HCT116 (cell line): ENCODE results near the gene HSD3B7. TPM values are rescaled to one million over a fixed set of nuclear protein-coding genes. Genes with fewer than 3 reads are reported as not detected.

Experiments
- ATAC-seq: fragments of 200-7000 bp; cut with Tn5 transposase; 2 replicates; pipeline ENCODE4 v1.9.1; 2020; ENCODE audit warnings: mild to moderate bottlenecking, moderate library complexity
- BruUV-seq: library from RNA; stranded (reverse); fragments of 400-500 nt; replicated peaks from 2 replicates; lab custom pipeline; 2021; lab: Mats Ljungman, UMichigan
- CTCF ChIA-PET: fragments of 300-600 bp; sonication (Branson Sonifier 250); formaldehyde crosslinking; loops from one replicate; lab custom pipeline; 2021; ENCODE audit warnings: antibody characterized with exemption; lab: Charles Lee
- POLR2A ChIA-PET: fragments of 300-600, 350-600 bp; sonication (Branson Sonifier 250); formaldehyde crosslinking; loops from one replicate; lab custom pipeline; 2021; ENCODE audit warnings: antibody characterized with exemption; lab: Charles Lee
- RAD21 ChIA-PET, 2 experiments: fragments of 300-600 bp; sonication (Branson Sonifier 250); formaldehyde crosslinking; loops; one replicate each; lab custom pipeline; 2023; ENCODE audit warnings: low total read pairs in 2 of 2; ENCODE audit not compliant: uncharacterized antibody in 2 of 2, unreplicated experiment in 2 of 2, low non-redundant PET in 1 of 2; lab: Charles Lee
- DNase-seq: peaks from one replicate; pipeline ENCODE4 v3.0.0-alpha.2; 2010; ENCODE audit warnings: low read depth, low spot score
- H2AFZ ChIP-seq: fragments of 200-600 bp; shearing (Covaris generic), sonication (generic); 2 replicates; pipeline ENCODE4 v1.6.1; 2017; ENCODE audit warnings: low read depth, mixed run types, mixed read lengths, antibody characterized with exemption, low read length; ENCODE audit not compliant: poor library complexity, severe bottlenecking
- H3K27ac ChIP-seq: 2 replicates; pipeline ENCODE4 v1.5.1; 2012; ENCODE audit warnings: low read depth, low read length
- H3K27me3 ChIP-seq: fragments of 200-600 bp; sonication (generic); 2 replicates; pipeline ENCODE4 v1.6.1; 2016; ENCODE audit warnings: mixed run types, low read length, mixed read lengths; ENCODE audit not compliant: insufficient read depth
- H3K36me3 ChIP-seq, 2 experiments: fragments of 200-500 bp in 1 of 2; fragments of 200-600 bp in 1 of 2; sonication (Bioruptor generic) in 1 of 2; sonication (generic) in 1 of 2; 2 replicates each; pipeline versions ENCODE4 v1.5.1 to v1.6.1; 2014 to 2016; ENCODE audit warnings: low read length in 2 of 2, inconsistent platforms in 1 of 2, mixed read lengths in 1 of 2, mixed run types in 1 of 2; ENCODE audit not compliant: insufficient read depth in 2 of 2, control insufficient read depth in 1 of 2
- H3K4me1 ChIP-seq, 2 experiments: fragments of 200-600 bp in 1 of 2; sonication (generic) in 1 of 2; 2 replicates each; pipeline versions ENCODE4 v1.5.1 to v1.6.1; 2012 to 2017; ENCODE audit warnings: low read length in 2 of 2, inconsistent platforms in 1 of 2, mild to moderate bottlenecking in 1 of 2, mixed read lengths in 1 of 2, mixed run types in 1 of 2, moderate library complexity in 1 of 2; ENCODE audit not compliant: insufficient read depth in 2 of 2, control insufficient read depth in 1 of 2
- H3K4me2 ChIP-seq: fragments of 200-600 bp; sonication (generic); 2 replicates; pipeline ENCODE4 v1.6.1; 2017; ENCODE audit warnings: mixed run types, low read length, mixed read lengths
- H3K4me3 ChIP-seq, 2 experiments: fragments of 200-600 bp in 1 of 2; sonication (generic) in 1 of 2; replicated peaks in 1 of 2; 2 replicates each; pipeline ENCODE4 v1.5.1; 2011 to 2016; ENCODE audit warnings: low read length in 2 of 2, control low read depth in 1 of 2, low read depth in 1 of 2, mild to moderate bottlenecking in 1 of 2, mixed read lengths in 1 of 2, mixed run types in 1 of 2
- H3K79me2 ChIP-seq: fragments of 200-600 bp; sonication (generic); 2 replicates; pipeline ENCODE4 v1.6.1; 2017; ENCODE audit warnings: mild to moderate bottlenecking, mixed run types, low read length, moderate library complexity, mixed read lengths; ENCODE audit not compliant: insufficient read depth
- H3K9ac ChIP-seq: fragments of 200-600 bp; sonication (generic); 2 replicates; pipeline ENCODE4 v1.6.1; 2016; ENCODE audit warnings: low read length, mixed read lengths
- H3K9me2 ChIP-seq: fragments of 200-600 bp; sonication (generic), shearing (Covaris generic); 2 replicates; pipeline ENCODE4 v1.6.1; 2017; ENCODE audit warnings: mixed run types, mild to moderate bottlenecking, moderate library complexity; ENCODE audit not compliant: insufficient read depth
- H3K9me3 ChIP-seq, 2 experiments: fragments of 200-500 bp in 1 of 2; fragments of 200-600 bp in 1 of 2; sonication (Bioruptor generic) in 1 of 2; sonication (generic) in 1 of 2; 2 replicates each; pipeline ENCODE4 v1.6.1; 2014 to 2017; ENCODE audit warnings: low read length in 2 of 2, mixed read lengths in 2 of 2, inconsistent platforms in 1 of 2, low read depth in 1 of 2, mild to moderate bottlenecking in 1 of 2, mixed run types in 1 of 2, moderate library complexity in 1 of 2; ENCODE audit not compliant: control insufficient read depth in 1 of 2, insufficient read depth in 1 of 2
- H4K20me1 ChIP-seq: fragments of 200-600 bp; sonication (generic), shearing (Covaris generic); 2 replicates; pipeline ENCODE4 v1.6.1; 2017; ENCODE audit warnings: mixed run types, mild to moderate bottlenecking, moderate library complexity; ENCODE audit not compliant: insufficient read depth
- CBX3 ChIP-seq: IDR thresholded peaks from 2 replicates; pipeline ENCODE4 v1.6.1; 2012; ENCODE audit warnings: low read depth
- CTCF ChIP-seq, 3 experiments: fragments of 200-600 bp in 1 of 3; sonication (generic) in 1 of 3; IDR thresholded peaks in 2 of 3; conservative IDR thresholded peaks in 1 of 3; 2 replicates each; pipeline ENCODE4 v1.5.1; 2012 to 2017; ENCODE audit warnings: low read depth in 2 of 3, low read length in 2 of 3, antibody characterized with exemption in 1 of 3, borderline replicate concordance in 1 of 3, control low read depth in 1 of 3, mild to moderate bottlenecking in 1 of 3, mixed read lengths in 1 of 3, mixed run types in 1 of 3, moderate library complexity in 1 of 3; ENCODE audit not compliant: insufficient read depth in 1 of 3
- FOSL1 ChIP-seq: IDR thresholded peaks from 2 replicates; pipeline ENCODE4 v1.6.1; 2012; ENCODE audit warnings: low read depth
- POLR2A ChIP-seq: IDR thresholded peaks from 2 replicates; pipeline ENCODE4 v1.7.0; 2011; ENCODE audit warnings: borderline replicate concordance; ENCODE audit not compliant: insufficient read depth, insufficient read length; ENCODE audit errors: extremely low read depth
- POLR2AphosphoS5 ChIP-seq: IDR thresholded peaks from 2 replicates; pipeline ENCODE4 v1.6.1; 2011; ENCODE audit warnings: mild to moderate bottlenecking, low read depth, low read length, moderate library complexity
- YY1 ChIP-seq: IDR thresholded peaks from 2 replicates; pipeline ENCODE4 v1.6.1; 2011; ENCODE audit warnings: low read length, low read depth, moderate library complexity, mild to moderate bottlenecking; ENCODE audit not compliant: insufficient replicate concordance; ENCODE audit errors: extremely low read depth
- ZNF274 ChIP-seq: fragments of 200-500 bp; sonication (Bioruptor generic); IDR thresholded peaks from 2 replicates; pipeline ENCODE4 v1.6.1; 2014; ENCODE audit warnings: mild to moderate bottlenecking, low read depth, low read length, inconsistent platforms
- intact Hi-C: fragments of 100-400 bp; cut with micrococcal nuclease; formaldehyde crosslinking; loops from 2 replicates; pipeline ENCODE4 v1.10.0; 2022
- total RNA-seq: library from RNA; stranded (reverse); gene quantifications from one replicate; pipeline ENCODE4 v1.2.1, GENCODE V29; 2021; ENCODE audit not compliant: unreplicated experiment

HSD3B7 gene
- total RNA-seq, 1 experiment from 2014 or later: 8.6 TPM

- TF ChIP-seq CTCF (IDR thresholded peaks at IDR 0.05 in 2 of 3, conservative IDR thresholded peaks at IDR 0.05 in 1 of 3; ENCODE audit: borderline replicate concordance in 1 of 3, insufficient read depth in 1 of 3, low read depth in 2 of 3, low read length in 2 of 3): no peak
- peak; percentile 86 for TF ChIP-seq POLR2AphosphoS5
- TF ChIP-seq, all 23 proteins: peak for 4
Measured at GRCh38 chr16:30948667-30949649, 36.0 kb upstream of the HSD3B7 start, which contains the start of gene ORAI3 (continued).

- Histone ChIP-seq H3K27me3 (no peaks in the 10 kb centered on the region), H3K9ac (peak overlapping the region; percentile 82), H3K9me2 (no peaks in the 10 kb centered on the region), H3K4me1 (peaks cover 21 to 43% of the 10 kb centered on the region in 2 experiments), H3K4me2 (peak overlapping the region; percentile 99), H4K20me1 (no peaks in the 10 kb centered on the region), H3K4me3 (peak overlapping the region; percentile 65 to 77), H3K9me3 (no peaks in the 10 kb centered on the region), H2AFZ (no peak overlapping the region), H3K79me2 (peaks cover 3% of the 10 kb centered on the region; the same call in 1 of the 2 replicates), H3K27ac (peak overlapping the region; percentile 96), H3K36me3 (peaks cover 0 to 9% of the 10 kb centered on the region in 2 experiments; a peak in 1 of 4 replicates)
- DNase-seq: peak; percentile 79
- ChIA-PET POLR2A (interaction anchor here (0.6 to 0.9 kb wide), 3 partner anchors 127 to 410 kb away, joined by 3 to 4 read pairs (median 3); partner anchors contain the start of gene KAT8), RAD21 (no interaction called here), CTCF (interaction anchor here (0.6 to 1.0 kb wide), 2 partner anchors 10 to 434 kb away, joined by 3 read pairs; no protein-coding TSS in a partner anchor)
- no peak for TF ChIP-seq FOSL1
- peak; percentile 67 for TF ChIP-seq POLR2A
- no peak for TF ChIP-seq CBX3
- TF ChIP-seq ZNF274: no peak
- 0 out of 6 replicates have a peak, but pooled peaks of 1 of the 3 experiments have one; percentile 14 for TF ChIP-seq CTCF (IDR thresholded peaks at IDR 0.05 in 2 of 3, conservative IDR thresholded peaks at IDR 0.05 in 1 of 3; ENCODE audit: borderline replicate concordance in 1 of 3, insufficient read depth in 1 of 3, low read depth in 2 of 3, low read length in 2 of 3)
- TF ChIP-seq POLR2AphosphoS5: peak; percentile 96
- TF ChIP-seq YY1: peak; percentile 37
- BruUV-seq: no TSS peak
- ATAC-seq: peak; percentile 63
- intact Hi-C loops: loop anchor here (10.0 kb wide), 2 partner anchors 145 to 495 kb away; partner anchors contain the start of genes VKORC1 and ZNF843
Measured at GRCh38 chr16:30949650-30950515, 35.1 kb upstream of the HSD3B7 start.
